HG03342 (cell line): ENCODE measurements around the gene PTPRN2.
"Not testable (repeated sequence)": the region's sequence is repeated elsewhere in the genome, so short reads cannot be mapped to it uniquely, and the experiment has no call there.

ENCODE experiments used
- ATAC-seq: cut with Tn5 transposase; IDR thresholded peaks from one replicate; pipeline ENCODE4 v1.9.1; 2021; ENCODE audit warnings: mild to moderate bottlenecking, moderate library complexity; ENCODE audit not compliant: unreplicated experiment

Gene PTPRN2

GRCh38 chr7:157952841-157953645, 634.6 kb downstream of the PTPRN2 start:
- no peak for ATAC-seq

- no peak for ATAC-seq
Measured at GRCh38 chr7:157952050-157952667, 635.5 kb downstream of the PTPRN2 start.

GRCh38 chr7:157951300-157952049, 636.1 kb downstream of the PTPRN2 start:
- ATAC-seq, result no peak

GRCh38 chr7:157949711-157950110, 637.9 kb downstream of the PTPRN2 start:
- ATAC-seq, result no peak

- no peak for ATAC-seq
Measured at GRCh38 chr7:157947504-157947903, 640.1 kb downstream of the PTPRN2 start.

GRCh38 chr7:157946398-157947060, 641.1 kb downstream of the PTPRN2 start:
- no peak for ATAC-seq

- no peak for ATAC-seq
Measured at GRCh38 chr7:157945401-157945800, 642.2 kb downstream of the PTPRN2 start.

- ATAC-seq, result no peak
Measured at GRCh38 chr7:157944734-157945291, 642.8 kb downstream of the PTPRN2 start.

- ATAC-seq, result no peak
Measured at GRCh38 chr7:157944051-157944450, 643.6 kb downstream of the PTPRN2 start.

- ATAC-seq, result no peak
Measured at GRCh38 chr7:157943561-157943960, 644.1 kb downstream of the PTPRN2 start.

GRCh38 chr7:157941210-157941609, 646.4 kb downstream of the PTPRN2 start:
- no peak for ATAC-seq

- no peak for ATAC-seq
Measured at GRCh38 chr7:157940497-157940896, 647.1 kb downstream of the PTPRN2 start.

GRCh38 chr7:157938211-157938610, 649.4 kb downstream of the PTPRN2 start:
- no peak for ATAC-seq

GRCh38 chr7:157937406-157937805, 650.2 kb downstream of the PTPRN2 start:
- ATAC-seq, result no peak

GRCh38 chr7:157936976-157937375, 650.6 kb downstream of the PTPRN2 start:
- no peak for ATAC-seq

GRCh38 chr7:157935721-157936120, 651.9 kb downstream of the PTPRN2 start:
- ATAC-seq, result not testable (repeated sequence)

GRCh38 chr7:157933219-157934155, 654.1 kb downstream of the PTPRN2 start:
- ATAC-seq, result not testable (repeated sequence)

GRCh38 chr7:157932498-157933218, 655.0 kb downstream of the PTPRN2 start:
- no peak for ATAC-seq

GRCh38 chr7:157930926-157931466, 656.6 kb downstream of the PTPRN2 start:
- no peak for ATAC-seq
